ENCODE results near the gene HS2ST1.
"Not testable (repeated sequence)": the region's sequence is repeated elsewhere in the genome, so short reads cannot be mapped to it uniquely, and the experiment has no call there.

Gene HS2ST1

DNA sequence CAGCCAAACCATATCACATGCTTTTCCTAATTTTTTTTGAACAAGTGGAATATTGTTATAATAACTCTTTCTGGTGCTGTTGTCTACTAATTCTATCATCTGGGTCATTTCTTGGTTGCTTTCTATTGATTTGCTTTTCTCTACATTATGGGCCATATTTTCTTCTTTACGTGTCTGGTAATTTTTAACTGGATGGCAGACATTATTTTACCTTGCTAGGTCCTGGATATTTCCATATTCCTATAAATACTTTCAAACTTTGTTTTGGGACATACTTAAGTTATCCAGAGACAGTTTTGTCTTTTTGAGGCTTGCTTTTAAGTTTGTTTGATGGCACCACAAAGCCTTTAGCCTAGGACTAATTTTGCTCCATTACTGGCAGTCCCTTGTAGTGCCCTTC, 11.3 kb downstream of the HS2ST1 start:
- no peak for DNase-seq (ENCODE audit: low read depth, low spot score)

DNA sequence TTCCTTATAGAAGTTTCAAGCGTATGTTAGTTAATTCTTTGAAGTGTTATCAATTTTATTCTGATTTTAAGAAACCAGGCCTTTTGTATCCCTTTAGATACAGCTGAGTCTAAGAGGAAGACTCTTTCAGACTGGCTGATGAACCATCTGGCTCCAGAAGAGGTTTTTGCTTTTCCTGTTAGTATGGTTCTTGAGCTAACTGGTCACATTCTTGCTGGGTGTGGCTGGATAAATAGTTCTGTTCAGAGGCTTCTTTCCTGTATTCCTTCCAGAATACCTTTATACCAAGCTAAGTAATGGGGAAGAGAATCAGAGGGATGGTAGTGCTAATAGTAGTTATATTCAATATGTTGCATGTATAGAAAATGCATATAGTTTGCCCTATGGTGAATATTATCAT, 12.4 kb downstream of the HS2ST1 start:
- no peak for DNase-seq (ENCODE audit: low read depth, low spot score)

GRCh38 chr1:86928819-86929218, 14.4 kb downstream of the HS2ST1 start:
- no peak for DNase-seq (ENCODE audit: low read depth, low spot score)

- no peak for DNase-seq (ENCODE audit: low read depth, low spot score)
Observed at GRCh38 chr1:86933051-86933450, 18.6 kb downstream of the HS2ST1 start.

DNA sequence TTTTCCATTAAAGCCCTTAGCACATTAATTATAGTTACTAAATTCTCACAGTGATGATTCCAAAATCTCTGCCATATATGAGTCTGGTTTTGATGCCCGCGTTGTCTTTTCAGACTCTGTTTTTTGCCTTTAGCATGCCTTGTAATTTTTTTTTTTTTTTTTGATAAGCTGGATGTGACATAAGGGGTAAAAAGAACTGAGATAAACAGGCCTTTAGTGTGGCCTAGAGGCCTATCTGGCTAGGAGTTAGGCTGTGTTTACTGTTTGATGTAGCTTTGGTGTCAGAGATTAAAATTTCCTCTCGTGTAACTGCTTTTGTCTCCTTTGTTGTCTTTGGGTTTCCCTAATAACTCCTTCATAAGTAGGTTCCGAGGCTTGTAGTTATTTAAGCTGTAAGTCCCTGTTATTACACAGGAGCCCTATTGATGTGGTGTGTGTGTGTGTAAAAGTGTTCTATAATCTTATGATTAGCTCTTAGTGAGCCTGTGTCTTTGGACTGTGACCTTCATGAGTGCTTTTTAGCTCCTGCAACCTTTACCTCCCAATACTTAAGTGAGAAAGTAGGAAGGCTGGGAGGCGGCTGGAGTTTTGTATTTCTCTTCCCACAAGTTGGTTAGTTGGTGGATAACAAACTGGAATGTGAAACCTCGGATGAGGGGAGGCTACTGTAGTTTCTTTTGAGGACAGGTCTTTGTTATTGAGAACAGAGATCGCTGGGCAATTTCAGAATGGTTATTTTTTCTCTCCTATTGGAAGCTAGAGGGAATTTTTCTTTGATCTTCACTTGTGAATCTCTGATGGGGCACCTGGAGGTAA, 19.3 kb downstream of the HS2ST1 start:
- no peak for DNase-seq (ENCODE audit: low read depth, low spot score)

DNA sequence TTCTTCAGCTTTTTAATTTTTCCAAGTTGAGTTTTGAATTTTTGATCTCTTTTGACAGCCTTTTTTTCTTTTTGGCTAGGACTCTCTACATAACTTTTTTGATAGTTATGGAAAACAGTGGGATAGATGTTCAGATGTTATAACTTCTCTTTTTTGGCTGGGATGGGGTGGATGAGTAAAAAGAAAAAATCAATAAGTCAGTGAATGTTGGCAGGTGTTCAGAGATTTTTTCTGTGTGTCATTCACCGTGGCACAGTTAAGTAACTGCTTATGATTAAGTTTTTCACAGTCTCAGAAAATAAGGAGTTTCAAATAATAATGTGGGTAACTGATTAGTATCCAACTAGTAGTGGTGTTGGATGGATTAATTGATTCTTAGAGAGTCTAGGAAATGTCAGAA, 24.0 kb downstream of the HS2ST1 start:
- DNase-seq (ENCODE audit: low read depth, low spot score) = no peak

- no peak for DNase-seq (ENCODE audit: low read depth, low spot score)
Observed at GRCh38 chr1:86938855-86939254, 24.4 kb downstream of the HS2ST1 start.

DNA sequence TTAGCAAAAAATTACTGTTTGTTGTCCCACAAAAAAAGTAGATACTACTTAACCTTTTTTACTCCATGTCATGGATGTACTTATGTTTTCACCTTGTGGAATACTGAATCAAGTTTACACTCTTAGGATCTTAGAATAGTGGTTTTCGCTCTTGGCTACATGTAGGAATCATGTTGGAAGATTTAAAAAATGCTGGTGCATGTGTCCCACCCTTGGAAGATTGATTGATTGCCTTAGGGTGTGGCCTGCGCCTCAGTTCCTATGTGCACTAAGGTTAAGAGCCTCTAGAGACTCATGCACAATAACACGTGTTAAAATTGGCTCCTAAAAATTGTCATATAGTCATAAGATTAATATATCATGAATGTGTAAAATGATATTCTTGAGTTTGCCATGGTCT, 25.0 kb downstream of the HS2ST1 start:
- no peak for DNase-seq (ENCODE audit: low read depth, low spot score)

GRCh38 chr1:86940599-86940998, 26.2 kb downstream of the HS2ST1 start:
- DNase-seq (ENCODE audit: low read depth, low spot score) = no peak

- no peak for DNase-seq (ENCODE audit: low read depth, low spot score)
Observed at GRCh38 chr1:86942042-86942441, 27.6 kb downstream of the HS2ST1 start.

DNA sequence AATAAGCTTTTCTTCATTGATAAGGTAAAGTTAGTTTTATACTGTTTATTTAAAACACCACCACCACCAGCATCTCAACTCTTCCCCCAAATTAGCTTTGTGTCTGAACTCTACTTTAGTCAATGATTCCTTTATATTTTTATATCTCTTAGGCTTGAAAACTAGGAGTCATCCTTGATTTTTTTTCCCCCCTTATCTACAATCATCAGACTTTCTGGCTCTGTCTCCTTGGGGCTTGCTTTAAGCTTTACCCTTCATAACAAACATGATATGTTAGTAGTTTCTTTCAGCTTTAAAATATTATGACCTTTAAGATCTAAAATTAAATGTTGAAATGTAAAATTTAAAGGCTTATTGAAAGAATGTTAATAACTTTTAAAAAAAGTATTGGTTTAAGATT, 28.3 kb downstream of the HS2ST1 start:
- DNase-seq (ENCODE audit: low read depth, low spot score) = no peak

- no peak for DNase-seq (ENCODE audit: low read depth, low spot score)
Observed at GRCh38 chr1:86948212-86948611, 33.8 kb downstream of the HS2ST1 start.

GRCh38 chr1:86950712-86951419, 36.4 kb downstream of the HS2ST1 start:
- DNase-seq (ENCODE audit: low read depth, low spot score) = no peak

- DNase-seq (ENCODE audit: low read depth, low spot score) = no peak
Observed at GRCh38 chr1:86951430-86951829, 37.0 kb downstream of the HS2ST1 start.

DNA sequence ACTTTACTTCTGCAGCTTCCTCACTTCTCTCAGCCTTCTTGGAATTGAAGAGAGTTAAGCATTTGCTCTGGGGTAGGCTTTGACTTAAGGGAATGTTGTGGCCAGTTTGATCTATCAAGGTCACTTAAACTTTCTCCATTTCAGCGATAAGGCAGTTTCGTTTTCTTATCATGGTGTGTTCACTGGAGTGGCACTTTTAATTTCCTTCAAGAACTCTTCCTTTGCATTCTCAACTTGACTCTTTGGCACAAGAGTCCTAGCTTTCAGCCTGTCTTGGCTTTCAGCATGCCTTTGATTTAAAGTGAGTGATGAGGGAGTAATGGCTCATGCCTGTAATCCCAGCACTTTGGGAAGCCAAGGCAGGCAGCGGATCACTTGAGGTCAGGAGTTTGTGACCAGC, 38.7 kb downstream of the HS2ST1 start:
- DNase-seq (ENCODE audit: low read depth, low spot score) = no peak

GRCh38 chr1:86955678-86956077, 41.2 kb downstream of the HS2ST1 start:
- DNase-seq (ENCODE audit: low read depth, low spot score) = no peak

DNA sequence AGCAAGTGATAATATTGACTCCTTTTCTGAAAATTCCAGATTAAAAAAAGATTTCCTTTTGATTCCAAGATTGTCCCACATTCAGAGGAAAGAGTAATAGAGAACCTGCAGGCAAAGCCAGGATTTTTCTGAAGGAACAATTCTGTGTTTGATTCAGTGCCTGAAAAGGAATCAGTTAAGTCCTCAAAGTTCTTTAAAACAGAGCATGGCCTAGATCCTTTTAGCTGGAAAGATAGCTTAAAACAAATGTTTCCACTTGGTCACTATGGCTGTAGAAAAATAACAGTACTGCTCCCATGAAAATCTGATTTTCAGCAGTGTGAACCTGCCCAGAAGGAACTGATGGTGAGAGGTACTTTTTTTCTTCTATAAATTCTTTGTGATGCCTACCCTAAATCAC, 41.8 kb downstream of the HS2ST1 start:
- DNase-seq (ENCODE audit: low read depth, low spot score) = no peak

DNA sequence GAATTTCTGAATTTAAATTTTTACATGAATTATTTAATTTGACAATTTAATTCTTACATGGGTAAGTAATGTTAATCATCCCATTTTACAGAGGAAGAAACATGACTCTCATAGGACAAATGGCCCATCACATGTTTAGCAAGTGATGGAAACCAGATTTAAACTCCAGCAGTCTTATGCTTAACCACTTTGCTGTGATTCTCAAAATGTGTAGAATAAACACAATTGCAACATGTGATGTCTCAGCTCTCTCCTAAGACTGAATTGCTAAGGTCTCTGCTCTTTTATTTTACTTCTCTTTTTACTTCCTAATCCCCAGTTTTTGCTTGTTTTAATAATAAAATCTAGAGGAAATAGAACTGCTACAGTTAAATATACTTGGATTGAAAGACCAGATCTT, 42.8 kb downstream of the HS2ST1 start:
- DNase-seq (ENCODE audit: low read depth, low spot score) = no peak

- no peak for DNase-seq (ENCODE audit: low read depth, low spot score)
Observed at GRCh38 chr1:86960548-86960947, 46.1 kb downstream of the HS2ST1 start.

DNA sequence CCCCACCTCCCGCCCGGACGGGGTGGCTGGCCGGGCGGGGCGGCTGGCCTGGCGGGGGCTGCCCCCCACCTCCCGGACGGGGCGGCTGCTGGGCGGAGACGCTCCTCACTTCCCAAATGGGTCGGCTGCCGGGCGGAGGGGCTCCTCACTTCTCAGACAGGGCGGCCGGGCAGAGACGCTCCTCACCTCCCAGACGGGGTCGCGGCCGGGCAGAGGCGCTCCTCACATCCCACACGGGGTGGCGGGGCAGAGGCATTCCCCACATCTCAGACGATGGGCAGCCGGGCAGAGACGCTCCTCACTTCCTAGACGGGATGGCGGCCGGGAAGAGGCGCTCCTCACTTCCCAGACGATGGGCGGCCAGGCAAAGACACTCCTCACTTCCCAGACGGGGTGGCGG, 49.4 kb downstream of the HS2ST1 start:
- DNase-seq (ENCODE audit: low read depth, low spot score) = not testable (repeated sequence)

- DNase-seq (ENCODE audit: low read depth, low spot score) = no peak
Observed at GRCh38 chr1:86965012-86965826, 50.8 kb downstream of the HS2ST1 start.

DNA sequence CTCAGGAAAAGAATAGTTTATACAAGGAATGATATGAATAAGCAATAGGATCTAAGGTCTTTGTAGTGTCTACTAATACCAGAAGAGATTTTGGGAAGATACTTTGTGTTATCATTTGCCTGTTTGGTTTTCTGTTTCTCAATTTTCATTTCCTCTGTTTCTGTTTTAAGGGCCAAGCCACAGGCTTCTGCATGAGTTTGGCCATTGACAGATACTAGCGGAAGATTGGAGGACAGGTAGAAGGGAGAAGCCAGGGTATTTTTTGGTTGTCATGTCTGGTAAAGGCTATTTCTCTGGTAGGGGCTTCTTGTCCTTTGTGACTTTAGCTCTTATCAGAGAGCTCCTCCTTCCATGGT, 51.4 kb downstream of the HS2ST1 start:
- DNase-seq (ENCODE audit: low read depth, low spot score) = no peak

GRCh38 chr1:86970938-86971337, 56.5 kb downstream of the HS2ST1 start:
- no peak for DNase-seq (ENCODE audit: low read depth, low spot score)
